ENCODE measurements around the gene C1orf198.

The C1orf198 gene

GRCh38 chr1:230892018-230892491 lies 23.7 kb upstream of the C1orf198 start:
- no peak for DNase-seq (ENCODE audit: low read depth in 2 of 2)

GRCh38 chr1:230891413-230891812 lies 23.1 kb upstream of the C1orf198 start:
- no peak for DNase-seq (ENCODE audit: low read depth in 2 of 2)

- no peak for DNase-seq (ENCODE audit: low read depth in 2 of 2)
Observed at GRCh38 chr1:230884646-230885045, 16.3 kb upstream of the C1orf198 start.

- DNase-seq (ENCODE audit: low read depth in 2 of 2): no peak
Observed at GRCh38 chr1:230883967-230884366, 15.6 kb upstream of the C1orf198 start.

- no peak for DNase-seq (ENCODE audit: low read depth in 2 of 2)
Observed at GRCh38 chr1:230879778-230880177, 11.5 kb upstream of the C1orf198 start.

- no peak for DNase-seq (ENCODE audit: low read depth in 2 of 2)
Observed at GRCh38 chr1:230878591-230878990, 10.3 kb upstream of the C1orf198 start.

- DNase-seq (ENCODE audit: low read depth in 2 of 2): no peak
Observed at GRCh38 chr1:230877924-230878590, 9.7 kb upstream of the C1orf198 start.

GRCh38 chr1:230877146-230877923 lies 9.0 kb upstream of the C1orf198 start:
- no peak for DNase-seq (ENCODE audit: low read depth in 2 of 2)

- no peak for DNase-seq (ENCODE audit: low read depth in 2 of 2)
Observed at GRCh38 chr1:230876660-230877059, 8.3 kb upstream of the C1orf198 start.

GRCh38 chr1:230875370-230875769 lies 7.0 kb upstream of the C1orf198 start:
- no peak for DNase-seq (ENCODE audit: low read depth in 2 of 2)

GRCh38 chr1:230870916-230871315 lies 2.6 kb upstream of the C1orf198 start:
- DNase-seq (ENCODE audit: low read depth in 2 of 2): no peak

GRCh38 chr1:230869500-230869899 lies 1.2 kb upstream of the C1orf198 start:
- DNase-seq (ENCODE audit: low read depth in 2 of 2): no peak

- peak in 1 of 2 donors; percentile 24 for DNase-seq (ENCODE audit: low read depth in 2 of 2)
Observed at GRCh38 chr1:230868736-230869385, 540 bp upstream of the C1orf198 start.

- no peak for DNase-seq (ENCODE audit: low read depth in 2 of 2)
Observed at GRCh38 chr1:230867101-230867902, 1.0 kb downstream of the C1orf198 start.

- DNase-seq (ENCODE audit: low read depth in 2 of 2): no peak
Observed at GRCh38 chr1:230866171-230867070, 1.9 kb downstream of the C1orf198 start.

GRCh38 chr1:230865062-230865817 lies 3.1 kb downstream of the C1orf198 start:
- no peak for DNase-seq (ENCODE audit: low read depth in 2 of 2)

GRCh38 chr1:230864441-230864840 lies 3.9 kb downstream of the C1orf198 start:
- no peak for DNase-seq (ENCODE audit: low read depth in 2 of 2)

GRCh38 chr1:230863449-230863848 lies 4.9 kb downstream of the C1orf198 start:
- DNase-seq (ENCODE audit: low read depth in 2 of 2): no peak

GRCh38 chr1:230861970-230862595 lies 6.2 kb downstream of the C1orf198 start:
- DNase-seq (ENCODE audit: low read depth in 2 of 2): no peak

- DNase-seq (ENCODE audit: low read depth in 2 of 2): no peak
Observed at GRCh38 chr1:230861489-230861888, 6.8 kb downstream of the C1orf198 start.

All from activated CD4-positive, alpha-beta T cell treated with anti-CD3 and anti-CD28 coated beads for 24 hours (primary cell).